ENCODE results near the gene ANKRD11.

The ANKRD11 gene

GRCh38 chr16:89519881-89520280 lies 29.5 kb upstream of the ANKRD11 start:
- TF ChIP-seq CTCF (IDR thresholded peaks at IDR 0.05; ENCODE audit: insufficient read depth, low read depth, low read length, missing control alignments): no peak
- DNase-seq (ENCODE audit: low read depth): no peak

GRCh38 chr16:89517128-89517527 lies 26.8 kb upstream of the ANKRD11 start:
- no peak for DNase-seq (ENCODE audit: low read depth)
- no peak for TF ChIP-seq CTCF (IDR thresholded peaks at IDR 0.05; ENCODE audit: insufficient read depth, low read depth, low read length, missing control alignments)
- no peak overlapping the region for H3K4me3 ChIP-seq (ENCODE audit: low read depth, low read length)

More at GRCh38 chr16:89519881-89520280, 29.5 kb upstream of the ANKRD11 start:
- H3K4me3 ChIP-seq (ENCODE audit: low read depth, low read length): no peak overlapping the region

GRCh38 chr16:89512453-89512852 lies 22.1 kb upstream of the ANKRD11 start:
- no peak overlapping the region for H3K4me3 ChIP-seq (ENCODE audit: low read depth, low read length)
- DNase-seq (ENCODE audit: low read depth): no peak
- TF ChIP-seq CTCF (IDR thresholded peaks at IDR 0.05; ENCODE audit: insufficient read depth, low read depth, low read length, missing control alignments): no peak

- no peak for TF ChIP-seq CTCF (IDR thresholded peaks at IDR 0.05; ENCODE audit: insufficient read depth, low read depth, low read length, missing control alignments)
- no peak overlapping the region for H3K4me3 ChIP-seq (ENCODE audit: low read depth, low read length)
- no peak for DNase-seq (ENCODE audit: low read depth)
These were observed 21.0 kb upstream of the ANKRD11 start for GRCh38 chr16:89511374-89511773.

GRCh38 chr16:89510526-89510925 lies 20.2 kb upstream of the ANKRD11 start:
- TF ChIP-seq CTCF (IDR thresholded peaks at IDR 0.05; ENCODE audit: insufficient read depth, low read depth, low read length, missing control alignments): no peak
- no peak overlapping the region for H3K4me3 ChIP-seq (ENCODE audit: low read depth, low read length)
- no peak for DNase-seq (ENCODE audit: low read depth)

GRCh38 chr16:89507834-89508590 lies 17.7 kb upstream of the ANKRD11 start, which contains the start of gene SPG7:
Gene SPG7 (plus strand): TSS chr16:89508403. CDS start chr16:89508418, 15 bp downstream.
- H3K4me3 ChIP-seq (ENCODE audit: low read depth, low read length): peak within 1 kb of the TSS; percentile 98
- peak; percentile 93 for DNase-seq (ENCODE audit: low read depth)
- no peak for TF ChIP-seq CTCF (IDR thresholded peaks at IDR 0.05; ENCODE audit: insufficient read depth, low read depth, low read length, missing control alignments)
